IMR-90 (cell line): ENCODE measurements around the gene TBC1D17. TPM values are rescaled to one million over a fixed set of nuclear protein-coding genes. Genes with fewer than 3 reads are reported as not detected.

Experiments used
- ATAC-seq: fragments of 200-7000 bp; cut with Tn5 transposase; 2 replicates; pipeline ENCODE4 v1.9.1; 2020; ENCODE audit warnings: low read depth, mild to moderate bottlenecking, moderate library complexity
- BruUV-seq: library from RNA; stranded (reverse); fragments of 400-500 nt; replicated peaks from 2 replicates; lab custom pipeline; 2021; lab: Mats Ljungman, UMichigan
- CTCF ChIA-PET: fragments of 300-600 bp; formaldehyde crosslinking; extraction: SDS; loops from one replicate; lab custom pipeline; 2021; ENCODE audit warnings: antibody characterized with exemption; lab: Yijun Ruan, JAX
- POLR2A ChIA-PET: fragments of 300-600 bp; sonication (Branson Sonifier 250); formaldehyde crosslinking; loops from one replicate; lab custom pipeline; 2022; ENCODE audit warnings: antibody characterized with exemption; ENCODE audit not compliant: unreplicated experiment; lab: Charles Lee
- DNase-seq: peaks from one replicate; pipeline ENCODE4 v3.0.0; 2013
- H2AFZ ChIP-seq: replicated peaks from 2 replicates; pipeline ENCODE3; 2013; ENCODE audit warnings: low read length, mild to moderate bottlenecking; ENCODE audit not compliant: poor library complexity
- H2AK5ac ChIP-seq: 2 replicates; pipeline ENCODE4 v1.6.1; 2013; ENCODE audit warnings: low read depth, low read length, inconsistent platforms
- H2AK9ac ChIP-seq: replicated peaks from 2 replicates; pipeline ENCODE3; 2013; ENCODE audit warnings: mild to moderate bottlenecking, low read depth, low read length, moderate library complexity; ENCODE audit not compliant: poor library complexity
- H2BK120ac ChIP-seq: 2 replicates; pipeline ENCODE4 v1.6.1; 2013; ENCODE audit warnings: low read depth, low read length, inconsistent platforms
- H2BK15ac ChIP-seq: 3 replicates; pipeline ENCODE4 v1.6.1; 2013; ENCODE audit warnings: low read depth, low read length, inconsistent platforms
- H2BK20ac ChIP-seq: 2 replicates; pipeline ENCODE4 v1.6.1; 2013; ENCODE audit warnings: low read depth, mild to moderate bottlenecking, inconsistent platforms, low read length, moderate library complexity
- H2BK5ac ChIP-seq: 2 replicates; pipeline ENCODE4 v1.6.1; 2013; ENCODE audit warnings: mild to moderate bottlenecking, low read depth, low read length, inconsistent platforms; ENCODE audit not compliant: poor library complexity, severe bottlenecking
- H3K14ac ChIP-seq: replicated peaks from 2 replicates; pipeline ENCODE4 v1.6.1; 2013; ENCODE audit warnings: low read depth, low read length, inconsistent platforms
- H3K18ac ChIP-seq: 2 replicates; pipeline ENCODE4 v1.6.1; 2013; ENCODE audit warnings: low read depth, low read length, control low read depth
- H3K23ac ChIP-seq: 2 replicates; pipeline ENCODE4 v1.6.1; 2013; ENCODE audit warnings: low read depth, low read length, inconsistent platforms
- H3K27ac ChIP-seq: 2 replicates; pipeline ENCODE4 v1.5.1; 2013; ENCODE audit warnings: mild to moderate bottlenecking, control low read depth, low read length; ENCODE audit not compliant: insufficient read depth
- H3K27me3 ChIP-seq: 2 replicates; pipeline ENCODE4 v1.6.1; 2013; ENCODE audit warnings: low read length; ENCODE audit not compliant: control insufficient read depth, insufficient read depth
- H3K36me3 ChIP-seq: 2 replicates; pipeline ENCODE4 v1.6.1; 2013; ENCODE audit warnings: low read length, mixed read lengths; ENCODE audit not compliant: control insufficient read depth, insufficient read depth
- H3K4ac ChIP-seq: 2 replicates; pipeline ENCODE4 v1.6.1; 2013; ENCODE audit warnings: low read depth, low read length, inconsistent platforms
- H3K4me1 ChIP-seq: 2 replicates; pipeline ENCODE4 v1.6.1; 2013; ENCODE audit warnings: low read length, mixed read lengths; ENCODE audit not compliant: control insufficient read depth, insufficient read depth
- H3K4me2 ChIP-seq: 2 replicates; pipeline ENCODE4 v1.6.1; 2013; ENCODE audit warnings: low read depth, mild to moderate bottlenecking, control low read depth, low read length, moderate library complexity
- H3K4me3 ChIP-seq: 2 replicates; pipeline ENCODE4 v1.5.1; 2013; ENCODE audit warnings: low read depth, mild to moderate bottlenecking, control low read depth, low read length, moderate library complexity; ENCODE audit not compliant: insufficient read depth
- H3K56ac ChIP-seq: 2 replicates; pipeline ENCODE4 v1.6.1; 2013; ENCODE audit warnings: low read length, inconsistent platforms; ENCODE audit not compliant: insufficient read depth; ENCODE audit errors: extremely low read depth
- H3K79me1 ChIP-seq, 2 experiments: 2 replicates each; pipeline ENCODE4 v1.6.1; 2013; ENCODE audit warnings: low read length in 2 of 2, inconsistent platforms in 1 of 2, low read depth in 1 of 2
- H3K9ac ChIP-seq: 2 replicates; pipeline ENCODE4 v1.6.1; 2013; ENCODE audit warnings: low read depth, low read length, control low read depth
- H3K9me1 ChIP-seq: 2 replicates; pipeline ENCODE4 v1.6.1; 2013; ENCODE audit warnings: low read length, inconsistent platforms; ENCODE audit not compliant: insufficient read depth
- H3K9me3 ChIP-seq: 2 replicates; pipeline ENCODE4 v1.6.1; 2013; ENCODE audit warnings: low read length; ENCODE audit not compliant: control insufficient read depth, insufficient read depth
- H4K20me1 ChIP-seq: 2 replicates; pipeline ENCODE4 v1.6.1; 2013; ENCODE audit warnings: low read length, inconsistent platforms; ENCODE audit not compliant: insufficient read depth
- H4K5ac ChIP-seq: 2 replicates; pipeline ENCODE4 v1.6.1; 2013; ENCODE audit warnings: mild to moderate bottlenecking, low read depth, low read length, control low read depth
- H4K8ac ChIP-seq, 2 experiments: 2 replicates each; pipeline ENCODE4 v1.6.1; 2013; ENCODE audit warnings: low read depth in 2 of 2, low read length in 2 of 2, control low read depth in 1 of 2, inconsistent platforms in 1 of 2
- H4K91ac ChIP-seq: 2 replicates; pipeline ENCODE4 v1.6.1; 2013; ENCODE audit warnings: low read depth, low read length, inconsistent platforms; ENCODE audit not compliant: insufficient read depth
- BHLHE40 ChIP-seq: fragments of 150-350 bp; IDR thresholded peaks from 2 replicates; pipeline ENCODE4 v1.6.1; 2016; ENCODE audit warnings: mild to moderate bottlenecking, low read depth, low read length
- CEBPB ChIP-seq: IDR thresholded peaks from 2 replicates; pipeline ENCODE4 v1.6.1; 2012; ENCODE audit warnings: low read depth, low read length, improper control_type of control experiment
- CHD1 ChIP-seq: IDR thresholded peaks from 2 replicates; pipeline ENCODE4 v1.6.1; 2012; ENCODE audit warnings: low read depth, low read length, improper control_type of control experiment
- CTCF ChIP-seq: conservative IDR thresholded peaks from 2 replicates; pipeline ENCODE4 v1.5.1; 2012; ENCODE audit warnings: mild to moderate bottlenecking, low read depth, low read length, improper control_type of control experiment
- ELK1 ChIP-seq: fragments of 150-350 bp; IDR thresholded peaks from 2 replicates; pipeline ENCODE4 v1.6.1; 2016; ENCODE audit warnings: low read depth, mild to moderate bottlenecking, low read length, moderate library complexity, borderline replicate concordance
- FOS ChIP-seq: fragments of 150-350 bp; IDR thresholded peaks from 2 replicates; pipeline ENCODE4 v1.6.1; 2016; ENCODE audit warnings: low read depth, low read length
- MAFK ChIP-seq: IDR thresholded peaks from 2 replicates; pipeline ENCODE4 v1.6.1; 2012; ENCODE audit warnings: low read depth, low read length, improper control_type of control experiment
- MAZ ChIP-seq: IDR thresholded peaks from 2 replicates; pipeline ENCODE4 v1.6.1; 2012; ENCODE audit warnings: low read depth, mild to moderate bottlenecking, low read length, improper control_type of control experiment, moderate library complexity, borderline replicate concordance
- MXI1 ChIP-seq: IDR thresholded peaks from 2 replicates; pipeline ENCODE4 v1.6.1; 2012; ENCODE audit warnings: low read depth, mild to moderate bottlenecking, low read length, moderate library complexity, borderline replicate concordance
- NFE2L2 ChIP-seq: fragments of 150-350 bp; IDR thresholded peaks from 2 replicates; pipeline ENCODE4 v1.6.1; 2016; ENCODE audit warnings: low read depth, mild to moderate bottlenecking, low read length
- POLR2A ChIP-seq: IDR thresholded peaks from 2 replicates; pipeline ENCODE4 v1.6.1; 2012; ENCODE audit warnings: mild to moderate bottlenecking, low read depth, low read length
- RAD21 ChIP-seq: IDR thresholded peaks from 2 replicates; pipeline ENCODE4 v1.6.1; 2012; ENCODE audit warnings: low read length, improper control_type of control experiment
- RCOR1 ChIP-seq: IDR thresholded peaks from 2 replicates; pipeline ENCODE4 v1.6.1; 2012; ENCODE audit warnings: mild to moderate bottlenecking, low read length, improper control_type of control experiment; ENCODE audit not compliant: insufficient replicate concordance
- RFX5 ChIP-seq: IDR thresholded peaks from 2 replicates; pipeline ENCODE4 v1.8.0; 2012; ENCODE audit warnings: low read depth, mild to moderate bottlenecking, low read length, moderate library complexity
- SMC3 ChIP-seq: fragments of 150-350 bp; IDR thresholded peaks from 2 replicates; pipeline ENCODE4 v1.6.1; 2016; ENCODE audit warnings: low read depth, mild to moderate bottlenecking, antibody characterized with exemption, low read length, moderate library complexity
- USF2 ChIP-seq: fragments of 150-350 bp; IDR thresholded peaks from 2 replicates; pipeline ENCODE4 v1.6.1; 2017; ENCODE audit warnings: mild to moderate bottlenecking, antibody characterized with exemption, low read length, low read depth
- whole genome bisulfite sequencing, 2 experiments: methylation state at CpG; one replicate each; pipeline versions ENCODE4 v1.1.5 to v1.1.7; 2013; ENCODE audit warnings: missing lambda C conversion rate in 2 of 2; ENCODE audit not compliant: insufficient read length in 1 of 2; ENCODE audit errors: extremely low coverage in 2 of 2; 5-methylcytosine and 5-hydroxymethylcytosine counted together
- dilution Hi-C: fragments of 300-500 bp; cut with HindIII; formaldehyde crosslinking; loops from one replicate; pipeline ENCODE4 v1.14.3; 2018; ENCODE audit warnings: low sequenced_read_pairs; ENCODE audit not compliant: unreplicated experiment
- in situ Hi-C: fragments of 300-500 bp; cut with MboI; formaldehyde crosslinking; loops from 3 replicates; pipeline ENCODE4 v1.14.3; 2019; ENCODE audit warnings: low sequenced_read_pairs, inconsistent platforms, mixed read lengths
- intact Hi-C: fragments of 100-400 bp; cut with micrococcal nuclease; formaldehyde crosslinking; loops from 2 replicates; pipeline ENCODE4 v1.10.0; 2022
- polyA plus RNA-seq, 3 experiments: library from polyadenylated mRNA; depleted of rRNA; stranded (reverse); fragments of >200 nt; gene quantifications; 2 replicates each; pipeline ENCODE4 v1.2.3, GENCODE V29; 2012; ENCODE audit warnings: low replicate concordance in 1 of 3
- total RNA-seq: library from RNA; depleted of rRNA; stranded (reverse); fragments of >200 nt; gene quantifications from 2 replicates; pipeline ENCODE4 v1.2.3, GENCODE V29; 2012

Gene TBC1D17
- total and polyA plus RNA-seq, 2 of the 4 experiments (the other 2 are of a cell fraction): 1.1 to 27.8 TPM

GRCh38 chr19:49906879-49907564 is 29.5 kb downstream of the TBC1D17 start:
- peaks cover 12% of the 10 kb centered on the region; the same call in 1 of the 2 replicates for H3K9me1 ChIP-seq
- no peak overlapping the region for H3K4me2 ChIP-seq
- peaks cover 7 to 52% of the 10 kb centered on the region in 2 experiments; a peak in 3 of 4 replicates for H3K79me1 ChIP-seq
- no peak overlapping the region for H4K5ac ChIP-seq
- H3K36me3 ChIP-seq: peaks cover 33% of the 10 kb centered on the region
- no peak overlapping the region for H3K18ac ChIP-seq
- H4K91ac ChIP-seq: no peak overlapping the region
- H3K4ac ChIP-seq: no peak overlapping the region
- TF ChIP-seq CEBPB (no peak), BHLHE40 (no peak), RCOR1 (no peak), FOS (no peak), RAD21 (no peak), NFE2L2 (no peak), USF2 (no peak), POLR2A (no peak), ELK1 (no peak), MXI1 (no peak), CTCF (no peak), SMC3 (no peak), MAFK (no peak), RFX5 (no peak), CHD1 (no peak), MAZ (no peak)
- dilution Hi-C loops: no loop called here
- no peak for ATAC-seq
- H3K4me1 ChIP-seq: no peaks in the 10 kb centered on the region
- H2AFZ ChIP-seq: no peak overlapping the region
- 98% methylated on average over 13 of the region's 16 CpGs; no CpG with 5 or more reads in 1 of the 2 experiments for WGBS, 2 experiments
- DNase-seq: no peak
- BruUV-seq: TSS peak; percentile 58
- ChIA-PET POLR2A (no interaction called here), CTCF (no interaction called here)
- intact Hi-C loops: no loop called here
- no peak overlapping the region for H3K27ac ChIP-seq
- H2BK15ac ChIP-seq: no peak overlapping the region
- H3K14ac ChIP-seq: no peak overlapping the region
- H2BK120ac ChIP-seq: no peak overlapping the region
- no peak overlapping the region for H2AK5ac ChIP-seq
- H3K9me3 ChIP-seq: no peaks in the 10 kb centered on the region
- H3K4me3 ChIP-seq: no peak overlapping the region
- H2AK9ac ChIP-seq: no peak overlapping the region
- no peak overlapping the region for H2BK5ac ChIP-seq
- no peaks in the 10 kb centered on the region for H3K27me3 ChIP-seq
- no peak overlapping the region for H3K9ac ChIP-seq
- H3K23ac ChIP-seq: no peak overlapping the region
- peaks cover 25% of the 10 kb centered on the region for H4K20me1 ChIP-seq
- in situ Hi-C loops: no loop called here
- H3K56ac ChIP-seq: no peak overlapping the region
- no peak overlapping the region for H2BK20ac ChIP-seq
- H4K8ac ChIP-seq: no peak overlapping the region
